NCI-H69 (cell line): ENCODE results near the gene LRRN3.
"Not testable (repeated sequence)": the region's sequence is repeated elsewhere in the genome, so short reads cannot be mapped to it uniquely, and the experiment has no call there.

Experiments used
- DNase-seq: peaks from one replicate; lab custom pipeline; 2025; lab: John Stamatoyannopoulos, UW

The LRRN3 gene

DNA sequence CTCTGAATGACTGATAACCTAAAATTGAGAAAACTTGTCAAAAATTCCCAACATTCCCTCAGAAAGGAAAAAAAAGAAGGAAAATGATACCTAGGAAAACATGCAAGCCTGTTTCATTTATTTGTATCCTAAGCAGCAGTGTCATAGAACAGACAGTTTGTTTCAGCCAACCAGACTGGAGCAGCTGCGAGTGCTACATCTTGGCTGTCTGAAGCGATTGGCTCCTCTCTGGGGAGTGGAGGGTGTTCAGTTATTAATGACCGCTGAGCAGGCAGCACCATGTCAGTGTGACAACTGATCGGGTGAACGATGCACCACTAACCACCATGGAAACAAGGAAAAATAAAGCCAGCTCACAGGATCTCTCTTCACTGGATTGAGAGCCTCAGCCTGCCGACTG is at the start of gene LRRN3:
Gene LRRN3 (plus strand): TSS at position 282 of the 400 bp plus-strand sequence. CDS start 31,646 bp downstream, outside the sequence.
- DNase-seq = peak; percentile 95

DNA sequence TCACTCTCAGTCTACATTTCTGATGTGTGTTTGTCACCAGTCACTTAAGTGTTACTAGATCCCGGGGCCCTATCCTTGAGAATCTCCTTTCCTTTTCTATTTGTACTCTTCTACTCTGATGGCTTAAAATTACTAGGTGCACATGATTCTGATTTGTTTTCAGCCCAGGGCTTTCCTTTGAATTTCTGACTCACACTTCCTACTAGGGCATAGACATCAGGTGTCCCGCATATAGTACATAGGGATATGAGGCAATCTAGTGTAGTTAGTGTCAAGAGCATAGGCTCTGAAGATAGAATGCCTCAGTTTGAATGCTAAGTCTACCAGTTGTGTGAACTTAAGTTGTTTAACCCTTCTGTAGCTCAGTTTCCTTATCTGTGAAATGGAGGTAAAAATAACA is 49.4 kb upstream of the LRRN3 start:
- peak; percentile 77 for DNase-seq

DNA sequence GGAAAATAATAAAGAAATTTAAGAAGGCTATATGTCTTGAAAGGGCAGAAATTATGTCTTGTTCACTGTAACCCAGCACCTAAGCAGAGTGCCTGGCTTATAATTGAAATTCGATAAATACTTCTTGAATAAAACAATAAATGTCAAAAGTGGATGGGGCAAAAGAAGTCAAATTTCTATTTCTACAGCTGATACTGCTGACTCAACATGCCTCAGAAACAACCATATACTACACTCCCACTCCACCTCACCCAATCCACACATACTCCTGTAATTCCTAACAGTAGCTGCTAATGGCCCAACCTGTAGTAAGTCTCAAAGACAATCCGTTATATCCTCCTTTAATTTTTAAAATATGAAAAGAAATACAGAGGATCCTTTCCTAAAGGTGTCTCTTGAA is 48.1 kb upstream of the LRRN3 start:
- no peak for DNase-seq

DNA sequence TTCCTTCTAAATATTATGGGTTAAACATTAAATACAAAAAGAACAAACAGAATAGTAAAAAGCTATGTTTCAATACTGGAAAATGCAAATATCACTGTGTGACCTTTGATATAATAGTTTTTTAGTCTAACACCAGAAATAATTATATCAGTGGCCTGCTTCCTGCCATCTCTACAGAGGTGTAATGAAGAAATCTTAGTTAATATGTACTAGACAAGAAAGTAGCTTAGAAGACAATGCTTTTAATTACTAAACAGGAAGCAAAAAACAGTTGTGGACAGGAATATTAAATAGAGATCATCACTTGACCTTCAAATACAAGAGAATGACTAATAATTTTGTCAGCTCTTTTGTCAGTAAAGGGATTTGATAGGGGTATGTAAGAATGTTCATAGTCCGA is 47.4 kb upstream of the LRRN3 start:
- DNase-seq = no peak

DNA sequence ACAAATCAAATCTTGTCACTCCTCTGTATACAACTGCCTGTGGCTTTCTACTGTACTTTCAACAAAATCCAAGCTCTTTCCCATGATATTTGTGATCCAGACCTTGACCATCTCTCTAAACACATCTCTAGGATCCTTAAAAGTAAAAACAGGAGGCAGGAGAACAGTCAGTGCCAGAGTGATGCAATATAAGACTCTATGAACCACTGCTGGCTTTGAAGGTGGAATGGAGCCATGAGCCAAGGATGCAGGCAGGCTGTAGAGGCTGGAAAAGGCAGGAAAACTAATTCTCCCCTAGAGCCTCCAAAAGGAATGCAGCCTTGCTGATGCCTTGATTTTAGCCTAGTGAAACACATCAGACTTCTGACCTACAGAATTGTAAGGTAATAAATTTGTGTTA is 45.5 kb upstream of the LRRN3 start:
- peak; percentile 18 for DNase-seq

DNA sequence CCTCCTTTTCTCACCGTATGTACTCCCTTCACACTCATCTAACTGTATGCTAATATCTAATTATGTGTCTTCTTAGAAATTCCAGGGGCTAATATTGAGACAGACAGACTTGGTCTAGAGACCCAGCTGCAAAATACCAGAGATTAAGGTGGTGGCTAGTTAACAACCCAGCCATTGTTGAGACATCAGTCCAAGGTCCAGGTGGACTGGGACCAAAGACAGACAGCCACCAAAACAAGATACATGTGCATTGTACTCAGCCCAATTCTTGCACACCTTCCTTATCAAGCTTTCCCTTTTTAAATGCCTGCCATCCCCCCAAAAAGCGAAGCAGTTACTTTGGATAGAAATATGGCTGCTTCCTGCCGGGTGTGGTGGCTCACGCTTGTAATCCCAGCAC is 43.3 kb upstream of the LRRN3 start:
- DNase-seq = no peak

DNA sequence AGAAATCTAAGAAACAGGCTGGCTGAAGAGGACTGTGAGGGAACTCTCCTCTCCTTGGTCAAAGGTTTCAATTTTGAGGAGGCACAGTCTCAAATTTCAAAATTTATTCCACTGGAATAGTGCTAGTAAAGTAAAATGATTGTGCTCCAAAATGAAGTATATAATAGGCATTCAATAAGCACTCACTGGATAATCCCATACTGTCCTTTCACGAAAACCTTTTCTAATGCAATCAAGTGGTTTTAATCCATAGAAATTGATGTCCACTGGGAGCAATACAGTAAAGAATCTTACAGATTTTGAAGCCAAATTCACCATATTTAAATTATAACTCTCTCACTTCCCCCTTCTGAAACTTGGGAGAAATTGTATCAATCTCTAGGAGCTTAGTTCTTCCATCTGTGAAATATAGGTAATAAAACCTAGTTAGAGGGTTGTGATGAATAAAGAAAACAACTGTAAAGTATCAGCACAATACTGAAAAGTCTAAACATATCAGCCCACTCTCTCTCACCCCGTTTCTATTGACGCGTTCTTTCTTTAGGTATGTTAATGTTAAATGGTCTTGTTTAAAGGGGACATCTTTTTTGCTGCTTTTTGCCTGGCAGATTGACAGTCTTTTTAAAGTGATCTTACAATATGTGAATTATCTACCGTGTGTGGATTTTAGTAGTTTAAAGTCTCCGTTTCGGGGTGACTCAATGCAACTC is 40.8 kb upstream of the LRRN3 start:
- no peak for DNase-seq

DNA sequence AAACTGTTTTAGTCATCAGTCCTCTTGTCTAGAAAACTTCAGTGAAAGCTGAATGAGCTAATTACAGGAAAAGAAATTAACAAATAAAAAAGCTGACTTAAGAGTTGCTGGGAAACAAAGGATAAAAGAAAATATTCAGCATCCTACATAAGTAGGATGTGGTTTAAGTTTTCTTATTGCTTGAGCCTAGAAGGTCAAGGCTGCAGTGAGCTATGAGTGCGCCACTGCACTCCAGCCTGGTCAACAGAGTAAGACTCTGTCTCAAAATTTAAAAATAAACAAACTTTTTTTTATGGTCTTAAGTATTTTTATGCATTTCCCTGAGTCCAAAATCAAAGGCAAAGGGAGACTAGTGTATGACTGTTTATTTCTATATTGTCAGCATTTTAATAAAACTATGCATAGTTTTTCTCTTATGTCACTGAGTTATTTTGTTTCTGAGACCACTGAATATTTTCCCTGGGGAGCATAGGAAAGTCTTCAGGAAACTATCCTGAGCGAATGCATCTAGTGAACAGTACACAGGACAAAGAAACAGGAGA is 40.0 kb upstream of the LRRN3 start:
- no peak for DNase-seq

DNA sequence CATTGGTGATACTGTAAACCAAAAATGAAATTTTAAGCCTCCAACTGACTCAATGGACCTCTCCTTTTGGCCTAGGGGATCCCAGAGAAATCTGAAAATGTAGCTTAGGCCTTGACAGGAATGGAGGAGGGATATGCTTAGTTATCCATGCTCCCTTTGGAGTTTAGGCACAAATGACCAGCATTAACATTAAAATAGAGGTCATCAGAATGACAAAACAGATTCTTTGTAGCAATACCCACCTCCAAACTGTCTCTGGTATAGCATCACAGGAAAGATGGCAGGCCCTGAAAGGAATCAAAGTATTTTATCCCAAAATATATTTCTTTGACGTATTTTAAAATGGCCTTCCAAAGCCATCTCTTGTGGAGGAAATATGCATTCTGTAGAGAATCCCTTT is 39.1 kb upstream of the LRRN3 start:
- no peak for DNase-seq

DNA sequence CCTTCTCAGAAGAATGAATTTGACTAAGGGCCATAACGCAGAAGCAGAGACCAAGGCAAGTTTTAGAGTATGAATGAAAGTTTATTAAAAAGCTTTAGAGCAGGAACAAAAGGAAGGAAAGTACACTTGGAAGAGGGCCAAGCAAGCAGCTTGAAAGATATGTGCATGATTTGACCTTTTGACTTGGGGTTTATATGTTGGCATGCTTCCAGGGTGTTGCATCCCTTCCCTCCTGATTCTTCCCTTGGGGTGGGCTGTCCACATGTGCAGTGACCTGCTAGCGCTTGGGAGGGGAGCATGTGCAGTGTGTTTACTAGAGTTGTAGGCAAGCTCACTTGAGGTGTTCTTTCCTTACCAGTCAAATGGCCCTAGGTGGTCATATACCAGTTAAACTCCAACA is 37.9 kb upstream of the LRRN3 start:
- DNase-seq = peak; percentile 57

DNA sequence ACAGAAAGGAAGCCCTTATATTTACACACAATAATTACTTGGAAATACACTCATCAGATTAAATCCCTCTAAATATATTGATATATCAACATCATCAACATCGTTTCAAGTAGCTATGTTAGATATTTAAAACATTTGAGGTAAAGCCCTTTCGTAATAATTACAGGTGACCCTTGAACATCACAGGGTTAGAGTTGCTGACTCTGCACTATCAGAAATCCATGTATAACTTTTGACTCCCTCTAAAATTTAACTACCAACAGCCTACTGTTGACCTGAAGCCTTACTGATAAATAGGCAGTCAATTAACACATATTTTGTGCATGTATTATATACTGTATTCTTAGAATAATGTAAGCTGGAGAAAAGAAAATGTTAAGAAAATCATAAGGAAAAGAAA is 34.6 kb upstream of the LRRN3 start:
- DNase-seq = no peak

DNA sequence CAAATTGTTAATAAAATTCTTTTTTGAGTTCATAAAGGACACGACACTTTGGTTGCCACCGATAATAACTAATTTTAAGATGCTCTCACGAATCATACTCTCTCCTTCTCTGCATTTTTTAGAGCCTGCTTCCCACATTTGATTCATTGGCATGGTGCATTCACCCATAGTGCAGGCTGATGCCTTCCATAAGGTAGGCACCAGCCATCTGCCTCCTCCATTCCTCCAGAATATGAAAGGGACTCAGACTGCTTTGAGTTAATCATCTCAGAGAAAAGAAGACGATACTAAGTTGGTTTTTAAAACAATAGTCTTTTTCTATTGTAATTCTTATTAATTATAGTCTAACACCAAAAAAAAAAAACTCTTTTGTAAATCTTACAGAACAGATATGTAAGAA is 33.9 kb upstream of the LRRN3 start:
- DNase-seq = no peak

DNA sequence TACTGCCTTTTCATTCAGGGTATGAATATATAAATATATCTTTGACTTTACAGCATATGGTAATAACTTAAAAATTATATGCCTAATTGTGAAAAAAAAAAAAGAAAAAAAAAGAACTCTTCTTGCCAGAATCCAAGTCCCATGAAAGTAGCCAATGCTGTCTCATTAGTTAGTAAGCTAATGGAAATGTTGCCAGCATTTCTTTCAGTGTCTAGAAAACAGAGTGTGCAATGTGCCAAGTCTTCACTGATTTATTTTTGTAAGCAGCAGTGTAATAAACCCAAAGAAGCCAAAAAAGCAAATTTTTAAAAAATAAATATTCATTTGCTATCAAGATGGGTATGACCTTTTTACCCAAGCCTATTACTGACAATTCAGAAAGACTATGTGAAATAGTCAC is 31.1 kb upstream of the LRRN3 start:
- no peak for DNase-seq

DNA sequence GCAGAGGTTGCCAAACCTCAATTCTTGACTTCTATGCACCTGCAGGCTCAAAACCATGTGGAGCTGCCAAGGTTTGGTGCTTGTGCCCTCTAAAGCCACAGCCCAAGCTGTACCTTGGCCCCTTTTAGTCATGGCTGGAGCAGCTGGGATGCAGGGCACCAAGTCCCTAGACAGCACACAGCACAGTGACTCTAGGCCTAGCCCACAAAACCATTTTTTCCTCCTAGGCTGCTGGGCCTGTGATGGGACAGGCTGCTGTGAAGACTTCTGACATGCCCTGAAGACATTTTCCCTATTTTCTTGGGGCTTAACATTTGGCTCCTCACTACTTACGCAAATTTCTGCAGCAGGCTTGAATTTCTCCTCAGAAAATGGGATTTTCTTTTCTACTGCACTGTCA is 27.8 kb upstream of the LRRN3 start:
- no peak for DNase-seq

DNA sequence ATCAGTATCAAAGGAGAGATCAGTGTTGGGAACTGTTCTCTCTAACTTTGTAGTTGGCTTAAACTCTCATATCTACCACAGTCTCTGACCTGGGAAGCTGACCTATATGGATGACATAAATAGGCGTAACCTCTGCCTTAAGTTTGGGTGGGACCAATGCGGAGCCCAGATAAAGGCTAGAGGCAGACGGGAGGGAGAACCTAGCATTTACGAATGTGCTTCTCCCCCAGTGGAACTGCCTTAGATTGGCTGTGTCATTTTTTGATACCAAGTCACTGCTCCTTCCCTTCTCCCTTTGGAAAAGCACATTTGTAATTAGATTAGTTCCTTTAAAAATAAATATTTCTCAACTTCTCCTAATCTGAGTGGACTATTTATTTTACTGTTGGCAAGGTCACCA is 23.7 kb upstream of the LRRN3 start:
- no peak for DNase-seq

DNA sequence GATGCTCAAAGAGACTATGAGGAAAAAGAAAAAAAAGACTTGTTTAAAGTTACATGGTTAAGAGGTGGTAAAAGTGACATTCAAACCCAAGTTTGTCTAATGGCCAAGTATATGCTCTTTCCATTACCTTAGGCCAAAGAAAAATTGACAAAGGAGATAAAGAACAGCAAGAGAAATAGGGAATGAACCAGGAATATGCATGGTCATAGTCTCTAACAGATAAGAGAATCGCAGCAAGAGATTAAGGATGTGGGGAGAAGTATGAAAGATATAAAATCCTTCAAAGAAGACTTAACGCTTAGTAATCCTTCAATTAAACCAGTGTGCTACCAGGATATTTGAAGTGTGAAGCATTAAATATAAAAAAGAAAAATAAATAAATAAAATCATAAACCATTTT is 23.2 kb upstream of the LRRN3 start:
- DNase-seq = no peak

DNA sequence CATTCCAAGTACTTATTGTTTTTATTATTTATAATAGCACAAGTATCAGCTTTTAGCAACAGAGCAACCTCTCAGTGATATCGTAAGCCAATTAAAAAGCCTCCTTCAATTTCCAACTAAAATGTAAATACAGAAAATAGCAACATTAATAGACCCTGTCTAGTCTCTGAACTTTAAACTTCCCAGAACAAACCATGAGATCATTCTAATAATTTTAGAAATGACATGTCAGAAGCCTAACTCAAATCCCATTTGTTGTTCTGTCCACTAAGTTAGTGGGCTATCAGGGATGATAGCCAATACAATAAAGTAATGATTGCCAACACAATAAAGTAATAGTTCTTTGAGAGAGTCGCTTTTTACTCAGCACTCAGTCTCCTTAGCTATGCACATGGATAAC is 22.3 kb upstream of the LRRN3 start:
- no peak for DNase-seq

DNA sequence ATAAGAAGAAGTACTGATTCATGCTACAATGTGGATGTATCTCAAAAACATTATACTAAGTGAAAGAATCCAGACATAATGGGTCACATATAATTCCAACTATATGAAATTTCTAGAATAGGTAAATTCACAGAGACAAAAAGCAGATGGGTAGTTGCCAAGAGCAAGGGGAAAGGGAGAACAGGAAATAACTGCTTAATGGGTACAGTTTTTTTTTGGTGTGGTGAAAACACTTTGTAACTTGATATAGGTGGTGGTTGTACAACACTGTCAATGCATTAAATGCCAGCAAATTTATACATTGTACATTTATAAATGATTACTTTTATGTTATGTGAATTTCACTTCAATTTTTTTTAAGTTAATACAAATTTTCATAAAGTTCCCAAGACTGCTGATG is 19.4 kb upstream of the LRRN3 start:
- DNase-seq = peak; percentile 39

DNA sequence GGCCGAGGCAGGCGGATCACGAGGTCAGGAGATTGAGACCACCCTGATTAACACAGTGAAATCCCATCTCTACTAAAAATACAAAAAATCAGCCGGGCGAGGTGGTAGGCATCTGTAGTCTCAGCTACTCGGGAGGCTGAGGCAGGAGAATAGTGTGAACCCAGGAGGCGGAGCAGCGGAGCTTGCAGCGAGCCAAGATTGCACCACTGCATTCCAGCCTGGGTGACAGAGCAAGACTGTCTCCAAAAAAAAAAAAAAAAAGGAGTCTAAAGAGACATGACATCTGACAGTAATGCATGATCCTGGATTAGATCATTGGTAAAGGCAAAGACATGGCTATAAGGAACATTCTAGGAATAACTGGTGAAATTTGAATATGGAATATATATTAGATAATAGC is 18.3 kb upstream of the LRRN3 start:
- not testable (repeated sequence) for DNase-seq

DNA sequence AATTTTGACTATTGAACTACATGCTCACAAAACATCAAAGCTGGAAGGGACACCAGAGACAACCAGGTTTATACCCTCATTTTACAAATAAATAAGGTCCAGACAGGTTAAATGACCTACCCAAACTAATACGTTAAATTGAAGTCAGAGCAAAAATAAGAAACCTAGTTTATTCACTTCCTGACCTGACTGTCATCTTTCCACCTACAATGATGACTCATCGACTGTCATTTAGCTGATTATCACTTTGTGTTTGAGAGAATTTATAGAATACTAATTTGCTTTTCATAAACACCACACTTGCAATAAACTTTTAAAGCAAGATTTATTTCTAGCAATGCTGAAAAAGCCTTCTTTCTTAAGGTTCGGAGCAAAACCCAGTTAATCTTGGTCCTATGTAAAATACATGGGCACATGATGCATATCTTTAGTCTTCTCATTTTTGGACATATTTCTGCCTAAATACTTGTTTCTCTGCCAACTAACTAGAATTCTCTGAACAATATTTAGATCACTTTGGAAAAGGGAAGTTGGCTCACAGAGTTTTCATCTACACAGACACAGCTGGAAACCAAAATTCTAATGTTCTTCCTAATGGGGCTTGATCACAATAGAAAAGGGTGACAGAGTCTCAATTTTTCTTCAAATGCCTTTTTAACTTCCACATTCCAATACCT is 16.7 kb upstream of the LRRN3 start:
- peak; percentile 20 for DNase-seq

DNA sequence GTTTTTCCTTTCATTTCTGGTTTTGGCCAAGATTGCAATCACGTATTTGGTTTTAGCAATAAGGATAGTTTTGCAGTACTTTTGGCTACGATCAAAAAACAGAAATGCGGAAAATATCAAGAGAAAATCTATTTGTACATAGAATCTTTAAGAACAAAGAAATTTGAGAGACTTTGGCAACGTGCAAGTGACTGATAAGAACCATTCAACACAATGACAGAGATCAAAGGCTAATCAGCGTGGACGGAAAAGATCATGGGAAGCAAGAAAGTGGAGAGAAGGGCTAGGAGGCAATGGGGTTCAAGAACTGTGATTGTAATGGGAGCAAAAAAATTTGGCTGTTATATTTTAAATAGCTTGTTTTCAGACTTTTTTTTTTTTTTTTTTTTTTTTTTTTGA is 16.2 kb upstream of the LRRN3 start:
- no peak for DNase-seq

DNA sequence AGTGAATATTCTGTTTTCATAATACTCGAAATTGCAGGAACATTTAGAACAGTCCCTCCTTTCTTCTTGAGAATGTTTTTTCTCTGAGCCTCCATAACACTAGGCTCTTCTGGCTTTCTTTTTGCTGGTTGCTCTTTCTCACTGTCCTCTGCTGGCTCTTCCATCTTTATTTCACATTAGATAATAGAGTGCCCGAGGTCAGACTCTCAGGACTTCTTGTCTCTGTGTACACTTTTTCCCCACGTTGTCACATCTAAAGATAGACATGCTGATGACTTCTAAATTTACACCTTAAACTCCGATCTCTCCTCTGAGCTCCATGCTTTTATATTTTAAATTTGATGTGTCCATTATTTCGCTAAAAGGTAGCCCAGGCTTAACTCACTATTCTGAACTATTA is 15.4 kb upstream of the LRRN3 start:
- DNase-seq = no peak

DNA sequence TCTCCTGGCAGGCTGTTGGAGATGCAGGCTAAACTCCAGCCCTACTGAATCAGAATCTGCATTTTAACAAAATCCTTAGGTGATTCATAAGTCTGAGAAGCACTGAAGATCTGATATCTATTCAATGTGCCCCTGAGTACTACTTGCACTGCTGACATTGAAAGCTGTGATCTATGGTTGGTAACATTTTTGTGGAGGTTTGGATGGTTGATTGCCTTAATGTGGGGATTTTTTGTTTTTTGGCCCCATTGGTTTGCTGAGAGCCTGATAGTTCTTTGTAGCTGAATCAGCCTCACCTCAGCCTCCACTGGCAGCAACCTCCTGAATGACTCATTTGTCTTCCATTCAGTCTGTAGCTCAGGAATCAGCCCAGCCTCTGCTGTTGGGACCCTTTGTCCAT is 14.7 kb upstream of the LRRN3 start:
- no peak for DNase-seq

DNA sequence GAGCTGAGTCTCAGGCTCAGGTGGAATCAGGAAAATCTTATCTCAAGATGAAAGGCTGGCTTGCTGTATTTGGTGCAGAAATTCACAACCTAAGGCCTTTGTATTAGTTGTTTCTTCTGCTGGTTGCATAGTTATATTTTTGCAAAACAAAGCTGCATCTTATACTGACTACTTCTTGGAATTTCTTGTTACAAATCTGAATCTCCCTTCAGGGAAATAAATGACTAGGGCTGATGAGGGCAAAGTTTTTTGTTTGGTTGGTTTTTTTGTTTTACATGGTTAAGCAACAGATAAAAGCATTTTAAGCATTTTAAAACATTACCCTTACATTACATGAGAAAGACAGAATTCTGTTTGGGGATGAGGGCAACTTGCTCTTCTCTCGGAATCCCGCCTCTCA is 13.9 kb upstream of the LRRN3 start:
- DNase-seq = no peak
